T follicular helper cell (primary cell): ENCODE data around the gene NME7.
"Not testable (repeated sequence)": the region's sequence is repeated elsewhere in the genome, so short reads cannot be mapped to it uniquely, and the experiment has no call there.

Experiments
- DNase-seq: peaks from one replicate; pipeline ENCODE4 v3.0.0-alpha.2; 2020; ENCODE audit warnings: low read depth

The NME7 gene

DNA sequence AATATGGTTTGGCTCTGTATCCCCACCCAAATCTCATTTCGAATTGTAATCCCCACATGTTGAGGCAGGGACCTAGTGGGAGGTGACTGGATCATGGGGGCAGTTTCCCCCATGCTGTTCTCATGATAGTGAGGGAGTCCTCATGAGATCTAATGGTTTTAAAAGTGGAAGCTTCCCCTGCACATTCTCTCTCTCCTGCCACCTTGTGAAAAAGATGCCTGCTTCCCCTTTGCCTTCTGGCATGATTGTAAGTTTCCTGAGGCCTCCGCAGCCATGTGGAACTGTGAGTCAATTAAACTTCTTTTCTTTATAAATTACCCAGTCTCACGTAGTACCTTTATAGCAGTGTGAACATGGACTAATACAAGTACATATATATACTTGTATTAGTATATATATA lies 25.5 kb downstream of the NME7 start:
- not testable (repeated sequence) for DNase-seq

DNA sequence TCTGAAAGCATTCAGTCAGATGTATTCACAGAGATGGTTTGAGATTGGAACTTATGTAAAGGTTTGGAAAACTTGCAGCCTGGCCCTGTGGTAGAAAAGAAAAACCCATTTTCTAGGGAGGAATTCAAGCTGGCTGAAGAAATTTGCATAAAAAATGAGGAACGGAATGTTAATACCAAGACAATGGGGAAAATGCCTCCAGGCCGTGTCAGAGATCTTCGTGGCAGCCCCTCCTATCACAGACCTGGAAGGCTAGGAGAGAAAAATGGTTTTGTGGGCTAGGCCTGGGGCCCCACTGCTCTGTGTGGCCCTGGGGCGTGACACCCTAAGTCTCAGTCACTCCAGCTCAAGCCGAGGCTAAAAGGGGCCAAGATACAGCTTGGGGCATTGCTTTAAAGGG lies 26.7 kb downstream of the NME7 start:
- DNase-seq, result no peak

DNA sequence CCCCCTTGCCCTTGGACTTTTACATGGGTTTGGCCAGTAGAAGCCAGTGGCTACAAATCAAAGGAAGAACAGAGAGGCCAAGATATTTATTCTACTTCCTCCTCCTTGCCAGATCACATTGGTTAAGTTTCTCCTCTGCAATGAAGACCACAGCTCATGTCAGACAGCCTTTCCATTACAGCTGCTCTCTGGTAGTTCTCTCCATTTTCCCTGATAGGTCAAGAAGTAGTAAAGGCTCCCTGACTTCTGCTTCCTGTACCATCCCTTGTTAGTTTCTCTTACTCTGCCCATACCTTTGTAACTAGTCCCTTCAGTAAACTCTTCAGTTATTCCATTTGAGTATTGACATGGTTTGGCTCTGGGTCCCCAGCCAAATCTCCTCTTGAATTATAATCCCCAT lies 27.8 kb downstream of the NME7 start:
- no peak for DNase-seq

DNA sequence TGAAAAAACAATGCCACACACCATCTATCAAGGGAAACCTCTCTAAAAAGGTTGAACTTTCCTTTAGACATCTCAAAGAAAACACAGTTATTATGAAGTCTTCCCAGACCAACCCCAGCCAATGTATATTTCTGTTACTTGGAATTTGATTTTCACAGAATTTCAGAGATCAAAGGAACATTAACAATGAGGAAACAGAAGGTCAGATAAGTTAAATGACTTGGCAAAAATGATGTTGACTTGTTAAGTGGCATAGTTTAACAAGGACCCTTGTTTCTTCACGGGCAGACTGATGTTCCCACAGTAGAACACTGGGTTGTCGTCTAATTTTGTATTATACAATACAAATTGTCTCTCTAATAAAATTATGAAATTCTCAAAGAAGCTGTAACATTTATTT lies 29.0 kb downstream of the NME7 start:
- DNase-seq, result no peak

DNA sequence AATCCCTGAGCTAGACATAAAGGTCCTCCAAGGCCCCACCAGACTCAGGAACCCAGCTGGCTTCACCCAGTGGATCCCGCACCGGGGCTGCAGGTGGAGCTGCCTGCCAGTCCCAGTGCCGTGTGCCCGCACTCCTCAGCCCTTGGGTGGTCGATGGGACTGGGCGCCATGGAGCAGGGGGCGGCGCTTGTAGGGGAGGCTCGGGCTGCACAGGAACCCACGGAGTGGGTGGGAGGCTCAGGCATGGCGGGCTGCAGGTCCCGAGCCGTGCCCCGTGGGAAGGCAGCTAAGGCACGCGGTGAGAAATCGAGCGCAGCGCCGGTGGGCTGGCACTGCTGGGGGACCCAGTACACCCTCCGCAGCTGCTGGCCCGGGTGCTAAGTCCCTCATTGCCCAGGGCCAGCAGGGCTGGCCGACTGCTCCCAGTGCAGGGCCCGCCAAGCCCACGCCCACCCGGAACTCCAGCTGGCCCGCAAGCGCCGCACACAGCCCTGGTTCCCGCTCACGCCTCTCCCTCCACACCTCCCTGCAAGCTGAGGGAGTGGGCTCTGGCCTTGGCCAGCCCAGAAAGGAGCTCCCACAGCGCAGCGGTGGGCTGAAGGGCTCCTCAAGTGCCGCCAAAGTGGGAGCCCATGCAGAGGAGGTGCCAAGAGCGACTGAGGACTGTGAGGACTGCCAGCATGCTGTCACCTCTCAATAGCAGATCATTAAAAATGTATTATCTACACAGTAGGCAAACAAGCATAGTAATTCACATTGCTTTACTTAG lies 30.5 kb downstream of the NME7 start:
- DNase-seq, result not testable (repeated sequence)

DNA sequence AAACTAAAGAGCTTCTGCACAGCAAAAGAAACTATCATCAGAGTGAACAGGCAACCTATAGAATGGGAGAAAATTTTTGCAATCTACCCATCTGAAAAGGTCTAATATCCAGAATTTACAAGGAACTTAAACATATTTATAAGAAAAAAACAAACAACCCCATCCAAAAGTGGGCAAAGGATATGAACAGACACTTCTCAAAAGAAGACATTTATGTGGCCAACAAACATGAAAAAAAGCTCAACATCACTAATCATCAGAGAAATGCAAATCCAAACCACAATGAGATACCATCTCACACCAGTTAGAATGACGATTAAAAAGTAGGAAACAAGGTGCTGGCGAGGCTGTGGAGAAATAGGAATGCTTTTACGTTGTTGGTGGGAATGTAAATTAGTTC lies 32.9 kb downstream of the NME7 start:
- not testable (repeated sequence) for DNase-seq

DNA sequence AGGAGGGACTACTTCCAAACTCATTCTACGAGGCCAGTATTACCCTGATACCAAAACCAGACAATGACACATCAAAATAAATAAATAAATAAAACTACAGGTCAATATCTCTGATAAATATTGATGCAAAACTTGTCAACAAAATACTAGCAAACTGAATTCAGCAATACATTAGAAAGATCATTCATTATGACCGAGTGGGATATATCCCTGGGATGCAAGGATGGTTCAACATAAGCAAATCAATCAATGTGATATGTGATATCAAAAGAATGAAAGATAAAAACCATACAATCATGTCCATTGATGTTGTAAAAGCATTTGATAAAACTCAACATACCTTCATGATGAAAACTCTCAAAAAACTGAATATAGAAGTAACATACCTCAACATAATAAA lies 36.7 kb downstream of the NME7 start:
- no peak for DNase-seq

DNA sequence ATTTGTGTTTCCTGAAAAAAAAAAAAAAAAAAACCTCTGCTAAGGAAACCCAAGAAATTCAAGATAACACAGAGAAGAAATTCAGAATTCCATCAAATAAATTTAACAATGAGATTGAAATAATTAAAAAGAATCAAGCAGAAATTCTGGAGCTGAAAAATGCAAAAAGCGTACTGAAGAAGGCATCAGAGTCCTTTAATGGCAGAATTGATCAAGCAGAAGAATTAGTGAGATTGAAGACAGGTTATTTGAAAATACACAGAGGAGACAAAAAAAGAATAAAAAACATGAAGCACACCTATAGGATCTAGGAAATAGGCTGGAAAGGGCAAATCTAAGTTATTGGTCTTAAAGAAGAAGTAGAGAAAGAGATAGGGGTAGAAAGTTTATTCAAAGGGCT lies 38.2 kb downstream of the NME7 start:
- no peak for DNase-seq

DNA sequence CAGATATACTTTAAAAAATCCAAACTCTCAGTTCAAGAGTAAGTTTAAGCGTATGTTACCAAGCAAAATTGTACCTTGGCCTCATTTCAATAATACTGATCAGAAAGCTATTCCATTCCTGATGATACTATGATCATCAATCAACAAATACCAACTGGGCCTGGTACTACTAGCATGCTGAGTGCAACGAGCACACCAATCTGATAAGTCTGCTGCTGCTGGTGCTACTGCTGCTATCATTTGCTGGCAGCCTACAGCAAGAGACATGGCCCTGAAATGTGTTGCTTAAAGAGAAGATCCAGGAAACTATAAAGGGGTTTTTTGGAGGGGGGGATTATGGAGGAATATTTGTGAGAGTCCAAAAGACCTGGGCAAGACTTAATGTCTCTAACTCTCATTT lies 39.7 kb downstream of the NME7 start:
- no peak for DNase-seq

DNA sequence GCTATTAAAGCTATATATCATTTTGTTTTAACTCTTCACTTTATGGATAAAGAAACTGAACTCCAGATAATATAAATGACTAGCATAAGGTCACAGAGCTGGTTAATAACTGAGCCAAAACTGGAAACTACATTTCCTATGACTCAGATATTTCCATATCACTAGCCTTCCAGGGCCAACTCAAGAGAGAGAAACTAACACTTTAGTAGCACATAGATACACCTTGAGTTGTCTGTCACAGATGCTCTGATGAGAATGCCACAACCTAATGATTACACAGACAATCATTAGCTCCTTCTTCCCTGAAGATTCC lies 40.7 kb downstream of the NME7 start:
- no peak for DNase-seq

DNA sequence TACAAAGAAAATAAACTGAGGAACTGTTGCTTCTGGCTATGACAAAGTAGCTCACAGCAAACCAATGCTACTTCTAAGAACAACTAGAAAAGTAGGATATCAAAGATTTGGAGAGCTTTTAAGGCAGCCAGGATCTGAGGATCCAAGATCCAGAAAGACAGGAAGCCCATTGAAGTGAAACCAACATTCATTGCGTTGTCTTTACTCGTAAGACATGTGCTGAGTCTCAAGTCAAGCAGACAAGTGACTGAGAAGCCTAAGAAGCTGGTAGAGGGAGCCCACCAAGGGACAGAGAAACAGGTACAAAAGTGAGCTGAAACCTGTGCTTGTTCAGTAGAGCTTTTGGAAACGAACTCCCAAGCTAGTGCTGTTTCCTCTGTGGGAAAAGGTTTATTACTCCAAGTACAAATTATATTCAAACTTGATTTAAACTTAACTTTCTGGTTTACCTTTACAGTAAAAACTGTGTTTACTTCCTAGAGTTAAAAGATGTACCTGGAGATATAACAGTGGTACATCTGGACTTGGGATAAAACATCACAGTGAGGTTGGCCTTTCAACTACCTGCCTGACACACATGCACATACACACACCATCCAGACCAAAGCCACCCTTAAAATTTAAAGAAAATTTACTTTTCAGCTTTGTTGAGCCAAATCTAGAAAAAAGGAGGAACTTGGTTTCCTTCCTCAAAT lies 41.2 kb downstream of the NME7 start:
- no peak for DNase-seq

DNA sequence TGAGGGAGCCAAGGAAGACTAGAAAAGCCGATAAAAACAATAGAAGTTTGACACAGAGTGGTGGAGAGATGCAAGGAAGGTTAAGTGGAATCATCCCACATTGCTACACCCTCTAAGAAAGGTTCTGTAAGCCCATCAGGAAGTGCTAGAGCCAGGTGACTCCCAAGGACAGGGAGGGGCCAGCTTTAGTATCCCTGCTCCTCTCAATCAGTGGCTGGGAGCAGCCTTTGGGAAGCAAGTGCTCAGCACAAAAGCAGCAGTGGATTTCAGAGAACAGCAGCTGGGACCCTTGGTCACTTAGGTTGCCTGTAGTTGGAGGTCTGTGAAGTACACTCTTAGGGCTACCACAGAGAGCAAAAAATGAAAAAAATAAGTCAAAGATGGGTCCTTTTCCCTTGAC lies 42.5 kb downstream of the NME7 start:
- no peak for DNase-seq

DNA sequence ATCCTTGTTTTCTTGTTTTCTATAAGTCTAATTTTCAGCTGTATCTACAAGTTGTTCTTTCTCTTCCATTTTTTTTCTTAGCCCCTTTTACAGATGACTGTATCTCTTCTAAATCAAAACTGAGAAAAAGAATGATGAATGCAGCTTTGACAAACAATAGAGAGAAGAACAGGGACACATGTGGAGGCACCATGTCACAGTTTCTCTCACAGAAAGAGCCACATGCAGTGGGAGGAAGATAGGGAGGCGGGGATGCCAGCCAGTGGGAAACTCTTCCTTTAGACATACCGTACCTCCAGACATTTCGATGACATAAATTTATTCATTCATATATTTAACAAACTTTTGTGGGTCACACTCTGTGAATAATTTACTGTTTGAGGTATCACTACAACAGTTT lies 45.5 kb downstream of the NME7 start:
- DNase-seq, result no peak

DNA sequence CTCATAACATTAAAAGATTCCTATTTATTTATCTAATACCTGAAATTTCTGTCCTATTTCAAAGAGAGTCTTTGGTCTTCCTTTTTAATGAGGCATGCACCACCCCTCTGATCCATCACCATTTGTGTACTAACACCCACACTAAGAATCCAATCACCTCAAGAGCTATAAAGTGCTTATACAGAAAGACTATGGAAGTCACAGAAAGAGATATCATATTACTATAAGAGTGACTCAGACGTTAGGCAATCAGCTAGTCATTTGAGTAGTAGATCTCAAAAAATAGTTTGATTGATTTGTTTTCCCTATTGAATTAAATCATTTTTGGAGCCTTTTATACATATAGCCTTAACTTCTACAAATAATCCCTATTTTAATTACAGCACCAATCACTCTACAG lies 46.1 kb downstream of the NME7 start:
- no peak for DNase-seq

DNA sequence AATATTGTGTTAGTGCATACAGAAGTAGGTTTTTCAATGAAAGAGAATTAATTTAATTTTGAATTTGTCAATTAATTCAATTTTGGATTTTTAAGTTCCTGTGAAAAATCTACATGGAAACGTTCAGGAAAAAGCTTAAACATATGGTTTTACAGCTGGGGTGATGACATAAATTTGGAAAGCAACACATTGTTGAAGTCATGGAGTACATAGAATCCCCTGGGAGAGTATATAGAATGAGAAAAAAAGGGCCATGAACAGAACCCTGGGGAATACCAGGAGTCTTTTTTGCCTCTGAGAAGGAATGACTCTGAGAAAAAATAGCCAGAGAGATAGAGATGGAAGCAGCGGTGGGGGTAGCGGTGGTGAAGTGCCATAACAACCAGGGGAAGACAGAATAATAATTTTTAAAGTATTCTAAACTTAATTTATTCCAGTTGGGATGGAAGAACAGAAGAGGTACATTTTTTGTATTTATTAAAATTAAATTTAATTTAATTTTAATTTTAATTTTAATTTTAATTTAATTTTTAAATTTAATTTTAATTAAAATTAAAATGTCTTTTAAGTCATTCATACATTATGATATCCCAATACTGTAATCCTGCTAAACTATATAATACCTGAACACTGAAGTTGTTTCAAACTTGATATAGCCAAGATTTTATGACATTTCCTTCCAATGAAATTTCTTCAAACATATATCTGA lies 48.9 kb downstream of the NME7 start:
- DNase-seq, result no peak

DNA sequence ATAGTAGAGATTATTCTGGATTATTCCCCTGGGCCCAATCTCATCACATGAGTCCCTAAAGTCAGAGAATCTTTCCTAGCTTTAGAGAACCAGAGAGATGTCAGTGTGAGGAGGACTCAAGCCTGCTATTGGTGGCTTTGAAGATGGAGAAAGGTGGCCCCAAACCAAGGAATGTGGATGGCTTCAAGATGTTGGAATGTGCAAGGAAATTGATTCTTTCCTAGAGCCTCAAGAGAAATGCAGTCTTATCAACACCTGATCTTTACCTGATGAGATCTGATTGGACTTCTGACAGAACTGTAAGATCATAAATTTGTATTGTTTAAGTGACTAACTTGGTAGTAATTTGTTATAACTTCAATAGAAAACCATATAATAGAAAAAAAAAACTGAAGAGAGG lies 51.0 kb downstream of the NME7 start:
- DNase-seq, result no peak

DNA sequence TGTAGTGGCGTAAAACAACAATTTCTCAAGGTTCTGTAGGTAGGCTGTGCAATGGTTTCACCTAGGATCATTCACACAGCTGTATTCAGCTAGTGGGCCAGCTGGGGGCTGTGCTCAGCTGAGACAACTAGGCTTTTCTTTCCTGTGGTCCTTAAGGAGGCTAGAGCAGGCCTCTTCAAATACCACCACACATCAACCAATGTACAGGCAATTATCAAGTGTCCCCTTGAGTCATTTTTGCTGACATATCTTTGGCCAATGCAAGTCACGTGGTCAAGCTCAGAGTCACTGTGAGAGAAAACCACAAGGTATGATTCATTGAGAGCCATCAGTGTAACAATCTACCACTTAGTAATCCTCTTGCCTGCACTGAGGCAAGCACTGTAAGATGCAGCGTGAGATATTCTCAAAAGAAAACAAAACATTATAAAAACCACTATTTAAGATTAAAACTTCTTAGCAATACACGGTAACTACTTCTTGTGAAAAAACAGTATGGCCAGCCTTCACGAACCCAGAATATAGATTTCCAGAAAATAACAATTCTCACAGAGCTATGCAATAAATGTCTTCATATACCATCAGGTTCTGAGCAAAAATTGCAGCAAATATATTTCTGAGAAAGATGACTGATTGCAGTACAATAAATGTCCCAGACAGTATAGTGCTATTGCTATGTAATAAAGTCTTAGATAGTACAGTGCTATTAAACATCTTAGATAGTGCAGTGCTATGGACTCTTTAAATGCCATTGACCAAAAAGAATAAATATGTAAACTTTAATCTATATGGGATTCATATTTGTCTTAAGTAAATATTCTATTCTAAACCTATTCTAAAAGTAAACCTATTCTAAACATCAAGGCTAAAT lies 55.3 kb downstream of the NME7 start:
- DNase-seq, result no peak

DNA sequence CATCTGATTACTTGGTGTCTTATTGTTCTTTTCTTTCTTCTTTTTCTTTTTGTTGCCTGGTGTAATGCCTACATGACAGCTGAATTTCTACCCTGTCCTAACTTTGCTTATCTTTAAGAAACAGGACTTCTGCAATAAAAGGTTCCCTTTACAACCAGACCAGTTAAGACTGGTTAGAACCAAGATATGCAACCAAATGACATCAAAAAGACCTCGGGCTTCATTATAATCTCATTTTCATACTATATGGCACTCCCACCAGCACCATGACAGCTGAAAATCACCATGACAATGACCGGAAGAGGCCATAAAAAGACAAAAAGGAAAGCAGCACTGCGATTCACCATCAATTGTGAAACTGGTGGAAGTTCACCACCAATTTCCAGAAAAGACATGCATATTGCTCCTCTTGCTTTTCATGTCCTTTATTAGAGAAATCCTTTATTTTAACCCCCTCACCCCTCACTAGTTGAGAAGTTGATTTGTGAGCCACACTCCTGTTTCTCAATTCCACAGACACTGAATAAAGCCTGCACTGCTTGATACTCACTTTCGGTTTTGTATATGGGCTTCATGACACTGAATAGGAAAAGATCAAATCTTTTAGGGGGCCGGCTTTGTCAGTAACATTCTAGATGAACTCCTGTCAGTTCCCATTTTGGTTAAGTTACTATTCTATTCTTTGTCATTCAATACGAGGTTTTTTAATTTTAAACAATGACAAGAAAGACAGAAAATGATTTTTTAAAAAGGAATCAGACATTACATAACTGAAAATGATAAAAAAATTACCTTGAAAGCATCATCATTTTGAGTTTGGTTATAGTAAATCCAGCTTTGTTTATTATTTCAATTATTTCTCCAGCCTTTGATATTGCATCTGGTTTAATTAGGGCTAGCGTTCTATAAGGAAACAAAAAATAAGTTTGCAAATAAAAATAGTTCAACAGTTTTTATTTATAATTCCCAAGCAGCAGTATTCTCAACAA lies 58.1 kb downstream of the NME7 start:
- DNase-seq, result no peak

DNA sequence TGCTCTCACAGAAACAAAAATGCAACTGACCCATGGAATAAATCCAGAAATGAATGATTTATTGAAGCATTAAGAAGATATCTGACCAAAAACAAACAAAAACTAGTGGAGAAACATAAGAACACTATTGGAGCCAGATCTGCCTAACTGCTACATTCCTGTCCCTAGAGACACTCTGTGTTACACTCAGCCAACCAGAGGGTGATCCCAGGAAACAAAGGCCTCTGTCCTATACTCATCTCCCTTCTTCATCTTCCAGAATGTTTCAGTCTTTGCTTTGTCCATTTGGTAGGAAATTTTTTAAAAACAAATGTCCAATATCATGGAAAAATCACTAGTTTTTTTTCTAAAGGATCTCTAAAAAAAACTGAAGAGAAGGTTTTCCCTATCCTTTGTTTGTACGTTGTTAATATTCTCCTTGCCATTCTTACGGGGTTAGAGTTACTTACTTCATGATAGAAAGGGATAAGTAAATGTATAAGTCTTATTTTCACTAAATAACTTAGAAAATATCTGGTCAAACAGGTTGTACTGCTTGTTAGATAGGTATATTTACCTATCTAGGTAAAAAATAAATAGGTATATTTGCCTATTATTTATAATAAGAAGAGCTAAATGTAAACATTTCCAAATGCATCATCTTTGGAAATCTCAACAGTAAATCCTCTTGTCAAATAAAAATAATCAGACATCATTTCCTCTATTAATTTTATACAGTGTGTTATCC lies 59.1 kb downstream of the NME7 start:
- no peak for DNase-seq

DNA sequence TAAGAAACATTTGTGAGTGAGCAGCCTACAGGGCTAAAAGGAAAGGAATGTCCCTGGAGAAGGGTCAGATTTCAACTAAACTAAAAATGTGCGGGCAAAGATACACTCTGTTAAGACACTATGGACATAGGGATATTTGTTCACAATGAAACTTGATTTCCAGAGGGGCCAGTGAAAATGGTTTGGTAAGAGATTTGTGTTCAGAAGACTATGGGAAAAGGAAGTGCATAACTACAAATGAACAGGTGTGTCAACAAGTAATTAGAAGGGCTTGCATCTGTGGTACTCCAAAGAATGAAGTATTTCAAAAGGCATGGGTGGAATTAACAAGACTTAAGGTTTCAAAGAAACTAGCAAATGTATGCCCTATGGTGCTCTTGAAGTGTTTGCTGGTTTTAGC lies 60.4 kb downstream of the NME7 start:
- DNase-seq, result no peak
